B cell (primary cell): Measurements from ENCODE around the gene ANKS6. TPM values are rescaled to one million over a fixed set of nuclear protein-coding genes. Genes with fewer than 3 reads are reported as not detected.

Experiments used
- ATAC-seq: fragments of 200-7000 bp; cut with Tn5 transposase; one replicate; pipeline ENCODE4 v1.10.0; 2021; ENCODE audit warnings: low read depth, mild to moderate bottlenecking, moderate number of reproducible peaks, moderate library complexity
- CTCF ChIA-PET: fragments of 350-600 bp; sonication (Branson Sonifier 250); formaldehyde crosslinking; loops from one replicate; lab custom pipeline; 2021; ENCODE audit warnings: antibody characterized with exemption, inconsistent platforms; lab: Charles Lee
- POLR2A ChIA-PET: fragments of 350-600 bp; sonication (Branson Sonifier 250); formaldehyde crosslinking; loops from one replicate; lab custom pipeline; 2021; ENCODE audit warnings: antibody characterized with exemption; lab: Charles Lee
- DNase-seq: peaks from one replicate; pipeline ENCODE4 v3.0.0; 2013
- H2AFZ ChIP-seq: 2 replicates; pipeline ENCODE4 v1.6.1; 2012; ENCODE audit warnings: mild to moderate bottlenecking, low read depth, low read length; ENCODE audit not compliant: insufficient read depth, poor library complexity, severe bottlenecking
- H3K27ac ChIP-seq, 2 donors: 1 replicate in 1 of 2; 2 replicates in 1 of 2; pipeline ENCODE4 v1.5.1; 2012 to 2013; ENCODE audit warnings: low read length in 2 of 2, mild to moderate bottlenecking in 2 of 2, moderate library complexity in 1 of 2
- H3K27me3 ChIP-seq, 4 experiments: fragments of 200-600 bp in 1 of 4; sonication (generic) in 1 of 4; replicated peaks in 1 of 4; 1 replicate in 2 of 4; 2 replicates in 2 of 4; pipeline versions ENCODE4 v1.6.1 to v1.7.0; 2013 to 2016; ENCODE audit warnings: low read length in 3 of 4, mild to moderate bottlenecking in 2 of 4, mixed read lengths in 1 of 4, moderate library complexity in 1 of 4; ENCODE audit not compliant: insufficient read depth in 4 of 4, control insufficient read depth in 3 of 4; ENCODE audit errors: control extremely low read depth in 1 of 4
- H3K36me3 ChIP-seq, 2 experiments: replicated peaks in 1 of 2; 1 replicate in 1 of 2; 2 replicates in 1 of 2; pipeline versions ENCODE4 v1.6.1 to v1.7.1; 2013; ENCODE audit warnings: low read length in 1 of 2; ENCODE audit not compliant: insufficient read depth in 2 of 2, control insufficient read depth in 1 of 2; ENCODE audit errors: control extremely low read depth in 1 of 2, extremely low read depth in 1 of 2
- H3K4me1 ChIP-seq, 2 donors: fragments of 200-600 bp in 1 of 2; sonication (generic) in 1 of 2; 1 replicate in 1 of 2; 2 replicates in 1 of 2; pipeline versions ENCODE4 v1.5.1 to v1.6.1; 2013 to 2017; ENCODE audit warnings: low read length in 2 of 2; ENCODE audit not compliant: control insufficient read depth in 2 of 2, insufficient read depth in 2 of 2
- H3K4me2 ChIP-seq: replicated peaks from 2 replicates; pipeline ENCODE3; 2012; ENCODE audit warnings: mild to moderate bottlenecking, low read depth, low read length; ENCODE audit not compliant: poor library complexity, severe bottlenecking
- H3K4me3 ChIP-seq, 5 experiments: fragments of 200-600 bp in 1 of 5; sonication (generic) in 1 of 5; 1 replicate in 3 of 5; 2 replicates in 2 of 5; pipeline versions ENCODE4 v1.5.1 to v1.7.0; 2011 to 2016; ENCODE audit warnings: low read length in 4 of 5, mild to moderate bottlenecking in 4 of 5, low read depth in 2 of 5, control low read depth in 1 of 5, moderate library complexity in 1 of 5; ENCODE audit not compliant: insufficient read depth in 1 of 5; ENCODE audit errors: control extremely low read depth in 1 of 5, extremely low read depth in 1 of 5
- H3K79me2 ChIP-seq: fragments of 200-600 bp; sonication (generic); one replicate; pipeline ENCODE4 v1.6.0; 2016; ENCODE audit warnings: low read length; ENCODE audit not compliant: control insufficient read depth, insufficient read depth
- H3K9ac ChIP-seq: fragments of 200-600 bp; sonication (generic); 2 replicates; pipeline ENCODE4 v1.6.1; 2017; ENCODE audit warnings: mild to moderate bottlenecking, low read length, moderate library complexity
- H3K9me3 ChIP-seq, 3 donors: one replicate each; pipeline versions ENCODE4 v1.6.1 to v1.7.1; 2013; ENCODE audit warnings: low read length in 2 of 3; ENCODE audit not compliant: control insufficient read depth in 2 of 3, insufficient read depth in 1 of 3; ENCODE audit errors: control extremely low read depth in 1 of 3
- H4K20me1 ChIP-seq: 2 replicates; pipeline ENCODE4 v1.6.0; 2012; ENCODE audit warnings: mild to moderate bottlenecking, low read length; ENCODE audit not compliant: insufficient read depth, control insufficient read depth, poor library complexity, severe bottlenecking
- H3K27ac Mint-ChIP-seq: one replicate; pipeline ENCODE4 v1.8.0; 2021; ENCODE audit warnings: mixed read lengths
- H3K27me3 Mint-ChIP-seq: one replicate; pipeline ENCODE4 v1.8.0; 2021; ENCODE audit warnings: mixed read lengths
- H3K4me1 Mint-ChIP-seq: one replicate; pipeline ENCODE4 v1.8.0; 2021; ENCODE audit warnings: mixed read lengths
- H3K4me3 Mint-ChIP-seq: one replicate; pipeline ENCODE4 v1.8.0; 2021; ENCODE audit warnings: mixed read lengths
- H3K9me3 Mint-ChIP-seq: one replicate; pipeline ENCODE4 v1.8.0; 2022; ENCODE audit warnings: mixed read lengths; ENCODE audit not compliant: insufficient read depth
- CTCF ChIP-seq: fragments of 200-600 bp; IDR thresholded peaks from one replicate; pipeline ENCODE4 v1.8.0; 2022; ENCODE audit warnings: antibody characterized with exemption, mild to moderate bottlenecking
- EZH2 ChIP-seq: IDR thresholded peaks from 2 replicates; pipeline ENCODE4 v1.6.1; 2012; ENCODE audit warnings: borderline replicate concordance, low read depth, mild to moderate bottlenecking, moderate library complexity, low read length; ENCODE audit not compliant: insufficient read depth, poor library complexity, severe bottlenecking
- WGBS: methylation state at CpG from one replicate; pipeline ENCODE4 v1.1.5; 2013; ENCODE audit warnings: missing lambda C conversion rate; ENCODE audit not compliant: insufficient coverage; 5-methylcytosine and 5-hydroxymethylcytosine counted together
- intact Hi-C: fragments of 100-400 bp; cut with micrococcal nuclease; formaldehyde crosslinking; loops from one replicate; pipeline ENCODE4 v1.10.0; 2022
- polyA plus RNA-seq: library from polyadenylated mRNA; depleted of rRNA; stranded (reverse); fragments of >200 nt; gene quantifications from 2 replicates; pipeline ENCODE4 v1.2.3, GENCODE V29; 2012
- total RNA-seq, 2 donors: library from RNA; stranded (reverse); fragments of 120-200 nt in 1 of 2; gene quantifications; 1 replicate in 1 of 2; 2 replicates in 1 of 2; pipeline versions ENCODE4 v1.2.3 to v1.2.4, GENCODE V29; 2013 to 2022

Gene ANKS6
- total and polyA plus RNA-seq, 2 donors (not counting 1 experiment from before 2014, with no cell fraction given) = 11.4 to 16.1 TPM

DNA sequence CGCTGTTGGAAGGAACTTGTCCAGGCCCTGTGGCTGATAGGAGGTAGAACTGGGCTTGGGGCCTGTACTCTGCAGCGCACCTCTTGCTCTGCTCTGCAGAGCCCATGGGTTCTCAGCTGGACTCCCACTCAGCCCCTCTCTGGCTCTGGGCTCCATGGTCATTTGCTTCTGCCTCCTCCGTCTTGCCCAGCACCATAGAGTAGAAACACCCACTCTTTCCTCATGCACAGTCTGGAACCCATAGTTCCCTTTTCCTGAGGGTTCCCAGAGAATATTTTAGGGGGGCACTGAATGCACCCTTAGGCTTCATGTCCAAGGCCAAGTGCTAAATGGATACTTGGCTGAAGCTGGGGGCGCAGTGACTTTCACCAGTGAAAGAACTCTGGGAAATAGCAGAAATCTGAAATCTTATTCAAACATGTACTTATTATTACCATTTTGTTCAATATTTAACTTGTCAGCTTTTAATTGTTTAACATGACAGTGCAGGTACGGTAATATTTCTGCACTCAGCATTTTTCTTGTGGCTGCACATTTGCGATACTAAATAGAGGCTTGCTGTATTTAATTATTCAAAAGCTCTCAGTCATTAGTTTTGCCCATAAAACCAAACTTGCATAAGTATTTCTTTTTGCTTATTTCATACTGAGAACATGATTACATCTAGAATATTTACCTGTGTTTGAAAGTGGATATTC is 42.7 kb upstream of the ANKS6 start:
- Histone ChIP-seq H3K27me3 (no peaks in the 10 kb centered on the region), H3K4me3 (no peak overlapping the region), H3K9me3 (no peaks in the 10 kb centered on the region), H3K4me2 (no peak overlapping the region), H2AFZ (no peak overlapping the region), H3K36me3 (peaks cover 0 to 2% of the 10 kb centered on the region in 2 experiments), H4K20me1 (no peaks in the 10 kb centered on the region), H3K4me1 (no peaks in the 10 kb centered on the region), H3K27ac (no peak overlapping the region), H3K9ac (no peak overlapping the region), H3K79me2 (no peaks in the 10 kb centered on the region)
- Mint-ChIP-seq H3K27ac (no peak overlapping the region), H3K27me3 (no peaks in the 10 kb centered on the region), H3K4me1 (no peaks in the 10 kb centered on the region), H3K4me3 (no peak overlapping the region), H3K9me3 (no peaks in the 10 kb centered on the region)
- ChIA-PET CTCF (interaction anchor here (5.6 kb wide), 1 partner anchor 8 kb away, joined by 38 read pairs; no protein-coding TSS in a partner anchor), POLR2A (no interaction called here)
- DNase-seq = no peak
- TF ChIP-seq CTCF (no peak), EZH2 (no peak)
- WGBS = 100% methylated on average over 3 of the region's 6 CpGs
- intact Hi-C loops = no loop called here
- ATAC-seq = no peak

- H2AFZ ChIP-seq = no peak overlapping the region
- H3K9ac ChIP-seq = no peak overlapping the region
- 97% methylated on average over 6 of the region's 6 CpGs for WGBS
- H3K36me3 ChIP-seq = peaks cover 0 to 2% of the 10 kb centered on the region in 2 experiments
- POLR2A ChIA-PET = no interaction called here
- no peaks in the 10 kb centered on the region for H4K20me1 ChIP-seq
- CTCF ChIA-PET = interaction anchor here (5.6 kb wide), 1 partner anchor 9 kb away, joined by 38 read pairs; no protein-coding TSS in a partner anchor
- H3K27me3 Mint-ChIP-seq = no peaks in the 10 kb centered on the region
- H3K4me3 Mint-ChIP-seq = no peak overlapping the region
- TF ChIP-seq EZH2 (no peak), CTCF (no peak)
- H3K27ac ChIP-seq = no peak overlapping the region
- no peaks in the 10 kb centered on the region for H3K79me2 ChIP-seq
- no peaks in the 10 kb centered on the region for H3K27me3 ChIP-seq
- H3K9me3 ChIP-seq = no peaks in the 10 kb centered on the region
- intact Hi-C loops = no loop called here
- H3K4me2 ChIP-seq = no peak overlapping the region
- H3K4me3 ChIP-seq = no peak overlapping the region
- ATAC-seq (no peak), DNase-seq (no peak)
- no peaks in the 10 kb centered on the region for H3K4me1 ChIP-seq
- H3K9me3 Mint-ChIP-seq = no peaks in the 10 kb centered on the region
- H3K4me1 Mint-ChIP-seq = no peaks in the 10 kb centered on the region
- H3K27ac Mint-ChIP-seq = no peak overlapping the region
Observed at GRCh38 chr9:98838155-98838867, 42.0 kb upstream of the ANKS6 start.
